NCI-H2029 treated with DMSO at 0.1 percent for 48 hours (cell line): ENCODE results near the gene UCMA.

Experiments used
- DNase-seq: peaks from one replicate; lab custom pipeline; 2025; lab: John Stamatoyannopoulos, UW

Gene UCMA

GRCh38 chr10:13187135-13187534, 47.0 kb downstream of the UCMA start:
- no peak for DNase-seq

DNA sequence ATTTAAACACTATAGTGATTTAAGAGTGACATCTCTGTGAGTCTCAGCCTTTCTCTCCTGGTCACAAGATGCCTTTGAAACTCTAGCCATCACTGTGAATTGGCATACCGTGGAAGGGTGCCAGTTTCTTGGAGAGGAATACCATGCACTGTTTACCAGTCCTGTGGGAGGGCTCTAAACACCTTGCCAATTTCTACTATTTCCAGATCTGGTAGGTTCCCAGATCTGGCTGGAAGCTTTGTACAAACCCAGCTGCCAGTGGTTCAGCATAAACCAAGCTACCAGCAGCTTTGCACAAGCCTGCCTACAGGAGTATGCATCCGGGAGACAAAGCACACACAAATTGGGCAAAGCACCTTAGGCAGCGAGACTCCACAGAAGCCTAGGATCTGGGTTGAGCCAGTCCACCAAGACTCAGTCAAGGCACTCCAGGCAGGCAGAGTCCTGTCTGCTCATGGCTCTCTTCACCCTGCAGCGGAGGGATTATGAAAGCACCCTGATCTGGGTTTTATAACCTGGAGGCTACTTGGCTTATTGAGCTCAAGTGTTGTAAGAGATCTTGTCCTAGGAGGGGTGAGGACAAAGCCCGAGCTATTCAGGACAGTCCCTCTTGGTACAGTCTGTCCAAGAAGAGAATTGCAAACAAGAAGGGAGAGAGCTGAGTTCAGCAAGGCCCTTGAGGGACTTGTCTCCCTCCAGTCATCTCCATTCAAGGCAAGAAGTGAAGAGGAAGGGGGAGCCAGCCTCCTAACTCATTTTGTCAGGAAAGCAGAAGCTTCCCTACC, 49.3 kb downstream of the UCMA start:
- DNase-seq = peak; percentile 58

- no peak for DNase-seq
These were observed 49.9 kb downstream of the UCMA start for GRCh38 chr10:13184276-13184675.

GRCh38 chr10:13183625-13184024, 50.5 kb downstream of the UCMA start:
- no peak for DNase-seq

- no peak for DNase-seq
These were observed 51.8 kb downstream of the UCMA start for GRCh38 chr10:13182424-13182823.

DNA sequence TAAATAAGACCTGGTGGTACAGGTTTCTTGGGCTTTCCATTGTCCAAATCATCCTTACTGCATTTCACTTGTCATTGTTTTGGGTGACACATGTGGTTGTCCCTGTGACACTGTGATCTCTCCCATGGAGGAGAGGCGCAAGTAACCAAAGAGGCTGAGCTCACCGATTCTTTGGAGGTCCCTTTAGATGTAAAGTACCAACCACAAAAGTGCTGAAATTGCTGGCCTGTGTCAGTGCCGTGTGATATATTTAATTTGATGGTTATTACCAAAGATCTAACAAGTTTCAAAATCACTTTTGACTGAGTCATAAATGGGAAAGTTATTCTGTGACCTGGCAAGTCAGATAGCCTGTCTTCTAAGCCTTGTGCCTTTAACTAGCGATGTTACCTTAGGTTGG, 53.4 kb downstream of the UCMA start:
- DNase-seq = no peak

- DNase-seq = no peak
These were observed 60.6 kb downstream of the UCMA start for GRCh38 chr10:13173616-13174015.
